Left ventricle myocardium inferior (tissue), 1 donor: ENCODE data around the gene ACAP1. TPM values are rescaled to one million over a fixed set of nuclear protein-coding genes. Genes with fewer than 3 reads are reported as not detected.
A peak's percentile ranks its signal among the peaks of the same experiment; 100 is the strongest.
"Not testable (repeated sequence)": the region's sequence is repeated elsewhere in the genome, so short reads cannot be mapped to it uniquely, and the experiment has no call there.

Experiments used
- DNase-seq: peaks from one replicate; pipeline ENCODE4 v3.0.0-alpha.2; 2020
- H3K27ac ChIP-seq: fragments of 200-600 bp; replicated peaks from 2 replicates; pipeline ENCODE4 v1.8.0; 2021
- H3K27me3 ChIP-seq: fragments of 200-600 bp; 2 replicates; pipeline ENCODE4 v1.8.0; 2021; ENCODE audit warnings: low read depth
- H3K36me3 ChIP-seq: fragments of 200-600 bp; 2 replicates; pipeline ENCODE4 v1.8.0; 2021
- H3K4me1 ChIP-seq: fragments of 200-600 bp; 2 replicates; pipeline ENCODE4 v1.8.0; 2021
- H3K4me3 ChIP-seq: fragments of 200-600 bp; 2 replicates; pipeline ENCODE4 v1.8.0; 2021; ENCODE audit warnings: mild to moderate bottlenecking, moderate library complexity
- H3K9me3 ChIP-seq: fragments of 200-600 bp; replicated peaks from 2 replicates; pipeline ENCODE4 v1.8.0; 2021
- CTCF ChIP-seq: fragments of 200-600 bp; IDR thresholded peaks from 2 replicates; pipeline ENCODE4 v1.8.0; 2021; ENCODE audit warnings: antibody characterized with exemption, mild to moderate bottlenecking, borderline replicate concordance
- intact Hi-C: fragments of 100-400 bp; cut with micrococcal nuclease; formaldehyde crosslinking; loops from one replicate; pipeline ENCODE4 v1.11.0; 2022
- total RNA-seq: library from RNA; stranded (reverse); fragmentation: NEBNext Ultra II Directional; extraction: Animal tissue kit (Norgen Biotek cat#: 25700); gene quantifications from one replicate; pipeline ENCODE4 v1.2.1, GENCODE V29; 2021
- donor health status: DM: no; HTN: yes; CAD: no; lungs with severe emphysema.

The ACAP1 gene
- total RNA-seq, 1 donor from 2014 or later: 13.4 TPM

- intact Hi-C loops: no loop called here
- Histone ChIP-seq H3K4me3 (peak overlapping the region; percentile 27), H3K4me1 (peaks cover 47% of the 10 kb centered on the region), H3K36me3 (no peaks in the 10 kb centered on the region), H3K27ac (no peak overlapping the region), H3K9me3 (no peaks in the 10 kb centered on the region), H3K27me3 (no peaks in the 10 kb centered on the region)
- DNase-seq: peak; percentile 80
- peak; percentile 91 for TF ChIP-seq CTCF
Measured at GRCh38 chr17:7356072-7356549, 19.8 kb downstream of the ACAP1 start.

- Histone ChIP-seq H3K4me1 (peaks cover 41% of the 10 kb centered on the region), H3K27me3 (no peaks in the 10 kb centered on the region), H3K27ac (no peak overlapping the region), H3K36me3 (no peaks in the 10 kb centered on the region), H3K4me3 (no peak overlapping the region), H3K9me3 (no peaks in the 10 kb centered on the region)
- intact Hi-C loops: no loop called here
- no peak for TF ChIP-seq CTCF
- no peak for DNase-seq
Measured at GRCh38 chr17:7356756-7357155, 20.4 kb downstream of the ACAP1 start.

GRCh38 chr17:7357381-7357780 lies 21.1 kb downstream of the ACAP1 start:
- no peaks in the 10 kb centered on the region for H3K9me3 ChIP-seq
- intact Hi-C loops: no loop called here
- H3K27me3 ChIP-seq: no peaks in the 10 kb centered on the region
- no peak overlapping the region for H3K27ac ChIP-seq
- no peak overlapping the region for H3K4me3 ChIP-seq
- TF ChIP-seq CTCF: no peak
- peaks cover 36% of the 10 kb centered on the region for H3K4me1 ChIP-seq
- DNase-seq: no peak
- no peaks in the 10 kb centered on the region for H3K36me3 ChIP-seq

GRCh38 chr17:7361906-7362305 lies 25.6 kb downstream of the ACAP1 start:
- Histone ChIP-seq H3K27me3 (no peaks in the 10 kb centered on the region), H3K4me3 (no peak overlapping the region), H3K4me1 (no peaks in the 10 kb centered on the region), H3K9me3 (no peaks in the 10 kb centered on the region), H3K36me3 (no peaks in the 10 kb centered on the region), H3K27ac (no peak overlapping the region)
- intact Hi-C loops: no loop called here
- DNase-seq: no peak
- TF ChIP-seq CTCF: no peak

GRCh38 chr17:7363311-7363710 lies 27.0 kb downstream of the ACAP1 start:
- no peaks in the 10 kb centered on the region for H3K36me3 ChIP-seq
- H3K4me1 ChIP-seq: no peaks in the 10 kb centered on the region
- no peaks in the 10 kb centered on the region for H3K9me3 ChIP-seq
- H3K27me3 ChIP-seq: peaks cover 6% of the 10 kb centered on the region
- H3K4me3 ChIP-seq: no peak overlapping the region
- intact Hi-C loops: no loop called here
- H3K27ac ChIP-seq: no peak overlapping the region
- DNase-seq: no peak
- no peak for TF ChIP-seq CTCF

- H3K9me3 ChIP-seq, DNase-seq, H3K4me1 ChIP-seq, H3K36me3 ChIP-seq, H3K4me3 ChIP-seq, H3K27ac ChIP-seq, intact Hi-C loops: not testable (repeated sequence)
- peaks cover 21% of the 10 kb centered on the region for H3K27me3 ChIP-seq
Measured at GRCh38 chr17:7365963-7366362, 29.6 kb downstream of the ACAP1 start.
